Astrocyte of the spinal cord (primary cell): ENCODE results near the gene SKIDA1.

ENCODE experiments used
- DNase-seq: peaks from one replicate; pipeline ENCODE4 v3.0.0; 2011; ENCODE audit warnings: low read depth, low spot score
- H3K4me3 ChIP-seq: 2 replicates; pipeline ENCODE4 v1.5.1; 2011; ENCODE audit warnings: low read depth, mild to moderate bottlenecking, low read length, moderate library complexity
- in situ Hi-C: cut with HindIII; loops from 2 replicates; pipeline ENCODE4 v1.10.0; 2017; ENCODE audit warnings: low sequenced_read_pairs
- TF ChIP-seq, protein P1 (sequence below): IDR thresholded peaks from 2 replicates; pipeline ENCODE4 v1.5.1; 2012; ENCODE audit warnings: low read depth, mild to moderate bottlenecking, low read length, inconsistent platforms

Gene SKIDA1

DNA sequence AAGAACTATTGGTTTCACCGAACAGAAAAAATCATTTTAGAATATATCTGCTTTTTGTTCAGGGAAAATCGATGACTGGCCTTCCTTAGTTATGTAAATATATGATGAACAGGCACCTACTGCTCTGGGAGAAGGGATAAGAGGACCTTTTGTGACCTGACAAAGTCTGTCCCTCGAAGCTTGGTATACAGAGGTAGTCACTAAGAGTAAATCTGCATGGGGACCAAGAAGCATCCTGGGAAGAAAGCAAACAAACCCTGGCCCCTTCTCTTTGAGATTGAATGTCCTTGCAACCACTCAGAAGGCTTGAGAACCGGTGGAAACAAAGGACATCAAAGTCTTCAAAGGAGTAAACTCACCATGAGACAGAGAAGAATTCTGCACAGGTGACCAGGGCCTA lies 52.3 kb downstream of the SKIDA1 start:
- no peak overlapping the region for H3K4me3 ChIP-seq
- DNase-seq = no peak
- in situ Hi-C loops = no loop called here
- TF ChIP-seq, protein P1, sequence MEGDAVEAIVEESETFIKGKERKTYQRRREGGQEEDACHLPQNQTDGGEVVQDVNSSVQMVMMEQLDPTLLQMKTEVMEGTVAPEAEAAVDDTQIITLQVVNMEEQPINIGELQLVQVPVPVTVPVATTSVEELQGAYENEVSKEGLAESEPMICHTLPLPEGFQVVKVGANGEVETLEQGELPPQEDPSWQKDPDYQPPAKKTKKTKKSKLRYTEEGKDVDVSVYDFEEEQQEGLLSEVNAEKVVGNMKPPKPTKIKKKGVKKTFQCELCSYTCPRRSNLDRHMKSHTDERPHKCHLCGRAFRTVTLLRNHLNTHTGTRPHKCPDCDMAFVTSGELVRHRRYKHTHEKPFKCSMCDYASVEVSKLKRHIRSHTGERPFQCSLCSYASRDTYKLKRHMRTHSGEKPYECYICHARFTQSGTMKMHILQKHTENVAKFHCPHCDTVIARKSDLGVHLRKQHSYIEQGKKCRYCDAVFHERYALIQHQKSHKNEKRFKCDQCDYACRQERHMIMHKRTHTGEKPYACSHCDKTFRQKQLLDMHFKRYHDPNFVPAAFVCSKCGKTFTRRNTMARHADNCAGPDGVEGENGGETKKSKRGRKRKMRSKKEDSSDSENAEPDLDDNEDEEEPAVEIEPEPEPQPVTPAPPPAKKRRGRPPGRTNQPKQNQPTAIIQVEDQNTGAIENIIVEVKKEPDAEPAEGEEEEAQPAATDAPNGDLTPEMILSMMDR = no peak

DNA sequence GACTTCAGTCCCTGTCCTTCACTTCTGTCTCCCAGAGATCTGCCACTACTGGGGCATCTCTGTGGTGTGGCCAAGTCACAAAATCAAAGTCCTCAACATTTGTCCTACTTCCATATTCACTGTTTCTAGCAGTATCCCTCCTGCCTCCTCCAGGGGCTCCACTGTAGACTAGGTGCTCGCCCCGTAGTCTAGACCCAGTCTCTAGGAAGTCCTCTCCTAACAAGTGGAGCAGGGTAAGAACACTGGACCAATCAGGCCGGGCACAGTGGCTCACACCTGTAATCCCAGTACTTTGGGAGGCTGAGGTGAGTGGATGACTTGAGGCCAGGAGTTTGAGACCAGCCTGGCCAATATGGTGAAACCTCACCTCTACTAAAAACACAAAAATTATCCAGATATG lies 57.4 kb downstream of the SKIDA1 start:
- in situ Hi-C loops = no loop called here
- TF ChIP-seq, protein P1 = no peak
- DNase-seq = no peak
- H3K4me3 ChIP-seq = no peak overlapping the region

DNA sequence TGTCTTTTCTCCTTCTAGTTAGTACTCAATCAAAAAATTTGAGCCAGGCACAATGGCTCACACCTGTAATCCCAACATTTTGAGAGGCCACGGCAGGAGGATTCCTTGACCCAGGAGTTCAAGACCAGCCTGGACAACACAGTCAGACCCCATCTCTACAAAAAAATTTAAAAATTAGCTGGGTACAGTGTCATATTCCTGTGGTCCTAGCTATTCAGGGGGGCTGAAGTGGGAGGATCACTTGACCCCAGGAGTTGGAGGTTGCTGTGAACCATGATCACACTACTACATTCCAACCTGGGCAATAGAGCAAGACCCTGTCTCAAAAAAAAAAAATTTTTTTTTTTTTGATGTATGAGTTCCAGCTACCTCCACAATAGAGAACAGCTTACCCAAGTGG lies 57.8 kb downstream of the SKIDA1 start:
- DNase-seq = no peak

DNA sequence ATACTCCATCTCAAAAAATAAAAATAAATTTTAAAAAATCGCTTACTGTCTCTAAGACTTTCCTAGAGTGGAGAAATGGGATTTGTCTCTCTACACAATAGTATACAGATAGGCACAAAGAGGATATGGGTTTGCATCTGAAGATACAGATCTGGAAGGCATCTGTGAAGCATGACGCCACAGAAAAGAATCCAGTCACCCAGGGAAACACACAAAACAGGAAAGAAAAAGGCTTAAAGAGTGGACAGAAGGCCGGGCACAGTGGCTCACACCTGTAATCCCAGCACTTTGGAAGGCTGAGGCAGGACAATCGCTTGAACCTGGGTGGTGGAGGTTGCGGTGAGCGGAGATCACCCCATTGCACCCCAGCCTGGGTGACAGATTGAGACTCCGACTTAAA lies 61.3 kb downstream of the SKIDA1 start:
- no peak overlapping the region for H3K4me3 ChIP-seq
- TF ChIP-seq, protein P1 = no peak
- in situ Hi-C loops = no loop called here
- no peak for DNase-seq

More for the DNA sequence above, 57.8 kb downstream of the SKIDA1 start:
- in situ Hi-C loops = no loop called here
- H3K4me3 ChIP-seq = no peak overlapping the region
- TF ChIP-seq, protein P1 = no peak
